Activated naive CD8-positive, alpha-beta T cell (primary cell): Measurements from ENCODE around the gene ZNF10.

Source experiments
- H3K27ac Mint-ChIP-seq: one replicate; pipeline ENCODE4 v1.8.0; 2021; ENCODE audit warnings: mixed read lengths
- H3K27me3 Mint-ChIP-seq: one replicate; pipeline ENCODE4 v1.8.0; 2021; ENCODE audit warnings: mixed read lengths
- H3K36me3 Mint-ChIP-seq: one replicate; pipeline ENCODE4 v1.8.0; 2021; ENCODE audit warnings: mixed read lengths
- H3K4me1 Mint-ChIP-seq: one replicate; pipeline ENCODE4 v1.8.0; 2021; ENCODE audit warnings: low read depth, mixed read lengths
- H3K4me3 Mint-ChIP-seq: one replicate; pipeline ENCODE4 v1.8.0; 2021; ENCODE audit warnings: mild to moderate bottlenecking, mixed read lengths
- H3K9me3 Mint-ChIP-seq: one replicate; pipeline ENCODE4 v1.8.0; 2021; ENCODE audit warnings: low read depth, mixed read lengths

The ZNF10 gene

GRCh38 chr12:133130038-133130807, at the start of gene ZNF10, which contains the start of gene ZNF891:
ZNF10 (plus strand) TSS chr12:133130627; CDS start chr12:133144493, 13,866 bp downstream.
ZNF891 (minus strand) TSS chr12:133130274; CDS start chr12:133121918, 8,356 bp downstream.
- peaks cover 21% of the 10 kb centered on the region for H3K9me3 Mint-ChIP-seq
- H3K4me1 Mint-ChIP-seq: peaks cover 22% of the 10 kb centered on the region
- H3K27ac Mint-ChIP-seq: peak within 1 kb of the TSS; percentile 97
- no peaks in the 10 kb centered on the region for H3K27me3 Mint-ChIP-seq
- H3K4me3 Mint-ChIP-seq: peak within 1 kb of the TSS; percentile 96
- peaks cover 45% of the 10 kb centered on the region for H3K36me3 Mint-ChIP-seq

DNA sequence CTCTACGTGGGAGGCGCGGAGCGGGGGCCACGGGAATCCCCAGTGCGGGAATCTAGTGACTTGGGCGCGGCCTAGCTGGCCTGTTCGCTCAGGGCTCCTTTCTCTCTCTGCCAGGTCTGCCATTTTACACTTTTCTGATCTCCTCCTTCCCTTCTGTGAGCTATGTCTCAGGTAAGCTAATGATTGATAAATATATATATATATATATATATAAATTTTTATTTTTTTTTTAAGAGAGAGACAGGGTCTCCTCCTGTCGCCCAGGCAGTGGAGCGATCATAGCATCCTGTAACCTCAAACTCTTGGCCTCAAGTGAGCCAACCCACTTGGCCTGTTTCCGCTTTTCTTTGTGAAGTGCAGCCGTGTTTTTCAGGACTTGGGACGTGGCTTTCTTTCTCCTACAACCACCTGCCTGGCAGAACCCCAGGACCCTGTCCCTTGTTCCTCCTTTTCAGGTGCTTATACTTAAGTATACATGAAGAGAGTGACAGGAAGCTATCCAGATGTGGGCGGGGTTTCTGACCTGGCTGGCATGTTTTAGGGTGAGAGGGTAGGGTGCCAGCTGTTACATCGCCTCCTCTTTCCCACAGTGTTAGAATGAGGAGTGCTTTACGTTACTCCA, 49.2 kb upstream of the ZNF10 start:
- Mint-ChIP-seq H3K4me1 (peaks cover 5% of the 10 kb centered on the region), H3K36me3 (peaks cover 43% of the 10 kb centered on the region), H3K27ac (no peak overlapping the region), H3K27me3 (no peaks in the 10 kb centered on the region), H3K4me3 (no peak overlapping the region), H3K9me3 (peaks cover 11% of the 10 kb centered on the region)

DNA sequence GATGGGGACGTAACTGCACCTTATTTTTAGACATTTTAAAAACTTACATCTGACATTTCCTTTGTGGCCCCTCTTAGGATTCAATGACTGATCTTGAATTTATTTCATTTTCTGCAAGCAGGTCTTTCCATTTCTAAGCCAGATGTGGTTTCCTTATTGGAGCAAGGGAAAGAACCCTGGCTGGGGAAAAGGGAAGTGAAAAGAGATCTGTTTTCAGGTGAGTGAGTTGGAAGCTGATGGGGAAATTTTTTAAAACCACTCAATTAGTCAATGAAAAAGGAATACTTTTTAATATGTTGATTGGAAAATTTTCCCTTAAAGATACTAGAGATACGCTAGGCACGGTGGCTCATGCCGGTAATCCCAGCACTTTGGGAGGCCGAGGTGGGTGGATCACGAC, 47.1 kb upstream of the ZNF10 start:
- Mint-ChIP-seq H3K4me1 (peaks cover 7% of the 10 kb centered on the region), H3K36me3 (peaks cover 47% of the 10 kb centered on the region), H3K27ac (no peak overlapping the region), H3K27me3 (no peaks in the 10 kb centered on the region), H3K4me3 (peak overlapping the region; percentile 32), H3K9me3 (peaks cover 20% of the 10 kb centered on the region)

- Mint-ChIP-seq H3K27me3 (no peaks in the 10 kb centered on the region), H3K27ac (peak overlapping the region; percentile 24), H3K4me1 (no peaks in the 10 kb centered on the region), H3K36me3 (peaks cover 64% of the 10 kb centered on the region), H3K9me3 (peaks cover 31% of the 10 kb centered on the region), H3K4me3 (no peak overlapping the region)
These were observed 24.8 kb upstream of the ZNF10 start for GRCh38 chr12:133105620-133106019.

- peaks cover 62% of the 10 kb centered on the region for H3K36me3 Mint-ChIP-seq
- H3K4me3 Mint-ChIP-seq: peak overlapping the region; percentile 20
- peaks cover 31% of the 10 kb centered on the region for H3K9me3 Mint-ChIP-seq
These were observed 24.2 kb upstream of the ZNF10 start for GRCh38 chr12:133106253-133106652.

DNA sequence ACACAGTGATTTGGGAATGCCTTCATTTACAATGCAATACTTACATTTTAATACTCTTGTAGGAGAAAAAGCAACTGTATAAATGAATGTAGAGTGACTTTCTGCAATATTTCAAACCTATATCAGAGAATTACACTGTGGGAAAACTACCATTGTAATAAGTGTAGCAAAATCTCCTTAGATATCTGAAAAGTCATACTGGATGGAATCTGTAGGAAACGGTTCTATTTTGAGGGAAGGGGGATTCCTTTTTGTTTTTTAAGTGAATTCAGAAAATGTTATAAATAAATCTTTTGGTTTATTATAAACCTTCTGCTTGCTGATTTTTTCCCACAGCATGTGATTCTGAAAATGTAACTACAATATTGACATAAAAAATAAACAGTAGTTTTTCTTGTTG, 23.3 kb upstream of the ZNF10 start:
- Mint-ChIP-seq H3K4me1 (no peaks in the 10 kb centered on the region), H3K27ac (no peak overlapping the region), H3K4me3 (no peak overlapping the region), H3K27me3 (no peaks in the 10 kb centered on the region), H3K36me3 (peaks cover 59% of the 10 kb centered on the region), H3K9me3 (peaks cover 31% of the 10 kb centered on the region)

More at GRCh38 chr12:133106253-133106652, 24.2 kb upstream of the ZNF10 start:
- Mint-ChIP-seq H3K27ac (no peak overlapping the region), H3K4me1 (no peaks in the 10 kb centered on the region), H3K27me3 (no peaks in the 10 kb centered on the region)

DNA sequence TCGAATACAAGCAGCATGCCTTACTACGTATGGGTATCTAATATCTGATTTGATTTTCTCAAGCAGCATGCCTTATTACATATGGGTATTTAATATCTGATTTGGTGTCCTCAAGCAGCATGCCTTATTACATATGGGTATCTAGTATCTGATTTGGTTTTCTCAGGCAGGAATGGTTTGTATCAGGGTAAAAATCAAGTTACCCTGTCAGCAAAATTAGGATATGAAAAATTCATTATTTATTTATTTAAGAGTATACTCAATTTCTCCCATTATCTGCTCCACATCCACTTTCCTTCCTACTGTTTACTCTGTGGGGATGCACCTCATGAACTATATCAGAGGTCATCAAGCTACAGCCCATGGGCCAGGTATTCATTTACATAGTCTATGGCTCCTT, 22.3 kb upstream of the ZNF10 start:
- H3K4me1 Mint-ChIP-seq: no peaks in the 10 kb centered on the region
- H3K36me3 Mint-ChIP-seq: peaks cover 53% of the 10 kb centered on the region
- H3K27ac Mint-ChIP-seq: no peak overlapping the region
- H3K9me3 Mint-ChIP-seq: peaks cover 31% of the 10 kb centered on the region
- H3K27me3 Mint-ChIP-seq: no peaks in the 10 kb centered on the region
- H3K4me3 Mint-ChIP-seq: no peak overlapping the region

- peaks cover 42% of the 10 kb centered on the region for H3K9me3 Mint-ChIP-seq
- no peak overlapping the region for H3K4me3 Mint-ChIP-seq
- peaks cover 70% of the 10 kb centered on the region for H3K36me3 Mint-ChIP-seq
These were observed 9.8 kb upstream of the ZNF10 start for GRCh38 chr12:133120385-133121191.

GRCh38 chr12:133124674-133125073, 5.8 kb upstream of the ZNF10 start:
- peaks cover 8% of the 10 kb centered on the region for H3K4me1 Mint-ChIP-seq
- peaks cover 28% of the 10 kb centered on the region for H3K9me3 Mint-ChIP-seq
- peaks cover 57% of the 10 kb centered on the region for H3K36me3 Mint-ChIP-seq
- peak overlapping the region; percentile 4 for H3K4me3 Mint-ChIP-seq
- no peak overlapping the region for H3K27ac Mint-ChIP-seq
- no peaks in the 10 kb centered on the region for H3K27me3 Mint-ChIP-seq

More at GRCh38 chr12:133120385-133121191, 9.8 kb upstream of the ZNF10 start:
- Mint-ChIP-seq H3K4me1 (no peaks in the 10 kb centered on the region), H3K27ac (no peak overlapping the region), H3K27me3 (no peaks in the 10 kb centered on the region)

DNA sequence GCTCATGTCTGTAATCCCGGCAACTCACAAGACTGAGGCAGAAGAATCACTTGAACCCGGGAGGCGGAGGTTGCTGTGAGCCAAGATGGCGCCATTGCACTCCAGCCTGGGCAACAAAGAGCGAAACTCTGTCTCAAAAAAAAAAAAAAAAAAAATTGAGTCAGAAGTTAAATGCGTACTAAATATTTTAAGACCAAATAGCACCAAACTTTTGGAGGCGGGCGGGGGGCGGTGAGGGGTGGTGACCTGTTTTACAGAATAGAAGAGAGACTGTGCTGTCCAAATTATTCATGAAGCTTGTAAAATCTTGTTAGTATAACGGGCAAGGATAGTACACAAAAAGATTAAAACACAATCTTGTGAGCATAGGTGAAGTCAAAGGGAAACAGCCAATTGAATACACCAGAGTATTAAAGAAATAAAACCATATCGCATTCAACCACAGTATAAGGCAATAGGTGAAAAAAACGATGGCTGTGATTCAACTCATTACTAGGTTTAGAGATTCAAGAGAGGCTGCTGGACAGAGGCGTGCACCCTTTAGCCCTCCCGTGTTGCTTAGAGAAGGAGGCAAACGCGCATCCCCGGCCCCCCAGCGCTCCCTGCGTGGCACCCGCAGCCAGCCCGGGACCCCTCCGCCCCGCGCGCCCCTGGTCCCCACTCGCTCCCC, 924 bp upstream of the ZNF10 start:
- peaks cover 44% of the 10 kb centered on the region for H3K36me3 Mint-ChIP-seq
- H3K27ac Mint-ChIP-seq: peak overlapping the region; percentile 97
- no peaks in the 10 kb centered on the region for H3K27me3 Mint-ChIP-seq
- peaks cover 21% of the 10 kb centered on the region for H3K9me3 Mint-ChIP-seq
- peaks cover 22% of the 10 kb centered on the region for H3K4me1 Mint-ChIP-seq
- peak overlapping the region; percentile 96 for H3K4me3 Mint-ChIP-seq

DNA sequence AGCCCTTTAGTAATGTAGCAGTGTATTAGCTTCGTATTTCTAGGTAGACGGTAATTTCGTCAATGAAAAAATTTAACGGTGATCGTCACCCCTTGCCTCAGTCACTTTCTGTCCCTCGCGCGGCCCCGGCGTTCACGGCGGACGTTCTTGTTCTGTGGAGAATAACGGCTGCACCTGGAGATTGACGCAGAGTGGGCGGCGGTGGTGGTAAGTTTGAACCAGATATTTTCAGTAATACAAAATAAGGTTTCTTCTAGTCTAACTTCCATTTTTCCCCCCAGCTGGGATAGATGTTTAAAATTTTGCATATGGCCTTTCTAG, 341 bp downstream of the ZNF10 start:
- Mint-ChIP-seq H3K36me3 (peaks cover 45% of the 10 kb centered on the region), H3K27me3 (no peaks in the 10 kb centered on the region), H3K4me3 (peak overlapping the region; percentile 96), H3K27ac (peak overlapping the region; percentile 97), H3K9me3 (peaks cover 26% of the 10 kb centered on the region), H3K4me1 (peaks cover 22% of the 10 kb centered on the region)

GRCh38 chr12:133135747-133136146, 5.3 kb downstream of the ZNF10 start:
- H3K27ac Mint-ChIP-seq: no peak overlapping the region
- peaks cover 43% of the 10 kb centered on the region for H3K9me3 Mint-ChIP-seq
- H3K27me3 Mint-ChIP-seq: no peaks in the 10 kb centered on the region
- peaks cover 12% of the 10 kb centered on the region for H3K4me1 Mint-ChIP-seq
- H3K4me3 Mint-ChIP-seq: no peak overlapping the region
- H3K36me3 Mint-ChIP-seq: peaks cover 73% of the 10 kb centered on the region

- H3K9me3 Mint-ChIP-seq: peaks cover 37% of the 10 kb centered on the region
- peaks cover 63% of the 10 kb centered on the region for H3K36me3 Mint-ChIP-seq
- no peaks in the 10 kb centered on the region for H3K27me3 Mint-ChIP-seq
- no peak overlapping the region for H3K4me3 Mint-ChIP-seq
- H3K4me1 Mint-ChIP-seq: no peaks in the 10 kb centered on the region
- no peak overlapping the region for H3K27ac Mint-ChIP-seq
These were observed 15.6 kb downstream of the ZNF10 start for GRCh38 chr12:133145981-133146380.

- Mint-ChIP-seq H3K36me3 (peaks cover 73% of the 10 kb centered on the region), H3K9me3 (peaks cover 46% of the 10 kb centered on the region), H3K4me3 (no peak overlapping the region), H3K4me1 (no peaks in the 10 kb centered on the region), H3K27ac (no peak overlapping the region), H3K27me3 (no peaks in the 10 kb centered on the region)
These were observed 25.8 kb downstream of the ZNF10 start for GRCh38 chr12:133156125-133156690.
